SU-DHL-6 (cell line): ENCODE results near the gene TCN1.
"Not testable (repeated sequence)": the region's sequence is repeated elsewhere in the genome, so short reads cannot be mapped to it uniquely, and the experiment has no call there.

Experiments
- H2AFZ ChIP-seq: fragments of 200-600 bp; sonication (generic); 2 replicates; pipeline ENCODE4 v1.6.1; 2014; ENCODE audit warnings: low read depth, mild to moderate bottlenecking, moderate library complexity, mixed read lengths, antibody characterized with exemption, low read length; ENCODE audit not compliant: severe bottlenecking
- H3F3A ChIP-seq: fragments of 200-600 bp; shearing (Covaris generic); 2 replicates; pipeline ENCODE4 v1.6.0; 2016; ENCODE audit warnings: antibody characterized with exemption, mild to moderate bottlenecking; ENCODE audit not compliant: insufficient read depth
- H3K27ac ChIP-seq: fragments of 200-600 bp; sonication (generic); 2 replicates; pipeline ENCODE4 v1.5.1; 2016; ENCODE audit warnings: low read depth, mild to moderate bottlenecking, low read length, moderate library complexity, mixed read lengths
- H3K27me3 ChIP-seq: fragments of 200-600 bp; sonication (generic), shearing (Covaris generic); 2 replicates; pipeline ENCODE4 v1.6.0; 2014; ENCODE audit warnings: mild to moderate bottlenecking, low read length
- H3K36me3 ChIP-seq: fragments of 200-600 bp; sonication (generic); 2 replicates; pipeline ENCODE4 v1.6.1; 2014; ENCODE audit warnings: mild to moderate bottlenecking, low read length, mixed read lengths
- H3K4me2 ChIP-seq: fragments of 300-600, 200-600 bp; shearing (Covaris generic), sonication (generic); 2 replicates; pipeline ENCODE4 v1.6.0; 2014; ENCODE audit warnings: low read length, low read depth, mild to moderate bottlenecking; ENCODE audit not compliant: poor library complexity, severe bottlenecking
- H3K4me3 ChIP-seq: fragments of 200-600 bp; sonication (generic); 2 replicates; pipeline ENCODE4 v1.5.1; 2014; ENCODE audit warnings: antibody characterized with exemption, low read length, mild to moderate bottlenecking, mixed read lengths; ENCODE audit not compliant: insufficient read depth, poor library complexity, severe bottlenecking
- H3K79me2 ChIP-seq: fragments of 200-600 bp; sonication (generic); 2 replicates; pipeline ENCODE4 v1.6.1; 2014; ENCODE audit warnings: mild to moderate bottlenecking, low read length, moderate library complexity; ENCODE audit not compliant: insufficient read depth
- H3K9ac ChIP-seq: fragments of 200-600 bp; sonication (generic); 2 replicates; pipeline ENCODE4 v1.7.0; 2014; ENCODE audit warnings: mild to moderate bottlenecking, low read length
- H3K9me2 ChIP-seq: fragments of 200-600 bp; sonication (generic); replicated peaks from 2 replicates; pipeline ENCODE4 v1.6.1; 2014; ENCODE audit warnings: low read length; ENCODE audit not compliant: insufficient read depth
- H3K9me3 ChIP-seq: fragments of 200-600 bp; sonication (generic); 2 replicates; pipeline ENCODE4 v1.6.1; 2014; ENCODE audit warnings: low read length, mixed read lengths; ENCODE audit not compliant: insufficient read depth
- H4K20me1 ChIP-seq: fragments of 200-600 bp; sonication (generic); 2 replicates; pipeline ENCODE4 v1.6.1; 2014; ENCODE audit warnings: low read depth, mild to moderate bottlenecking, antibody characterized with exemption, low read length, moderate library complexity, mixed read lengths
- CTCF ChIP-seq: fragments of 200-600 bp; sonication (generic); IDR thresholded peaks from one replicate; pipeline ENCODE4 v1.5.1; 2017; ENCODE audit warnings: antibody characterized with exemption, mild to moderate bottlenecking, low read length, moderate library complexity; ENCODE audit not compliant: insufficient read depth, poor library complexity, severe bottlenecking
- EZH2phosphoT487 ChIP-seq: fragments of 200-600 bp; sonication (generic), shearing (Covaris generic); conservative IDR thresholded peaks from 2 replicates; pipeline ENCODE4 v1.6.1; 2018; ENCODE audit warnings: mild to moderate bottlenecking, antibody characterized with exemption, low read length, moderate library complexity, mixed read lengths

Gene TCN1

GRCh38 chr11:59818572-59818971, 47.7 kb downstream of the TCN1 start:
- H3K9me3 ChIP-seq = no peaks in the 10 kb centered on the region
- H3K4me2 ChIP-seq = no peak overlapping the region
- H3K27me3 ChIP-seq = no peaks in the 10 kb centered on the region
- no peak overlapping the region for H3K9ac ChIP-seq
- no peaks in the 10 kb centered on the region for H3K9me2 ChIP-seq
- H2AFZ ChIP-seq = no peak overlapping the region
- H4K20me1 ChIP-seq = no peaks in the 10 kb centered on the region
- H3F3A ChIP-seq = no peaks in the 10 kb centered on the region
- TF ChIP-seq EZH2phosphoT487 = no peak
- no peak for TF ChIP-seq CTCF
- H3K27ac ChIP-seq = no peak overlapping the region
- H3K36me3 ChIP-seq = no peaks in the 10 kb centered on the region
- H3K79me2 ChIP-seq = no peaks in the 10 kb centered on the region
- no peak overlapping the region for H3K4me3 ChIP-seq

- not testable (repeated sequence) for H3K79me2 ChIP-seq, H4K20me1 ChIP-seq, H3K27me3 ChIP-seq, H3K9ac ChIP-seq, H3K4me2 ChIP-seq, H3K27ac ChIP-seq, H3K9me2 ChIP-seq, H3K4me3 ChIP-seq, H3K36me3 ChIP-seq, H3K9me3 ChIP-seq, H2AFZ ChIP-seq, H3F3A ChIP-seq
Observed at GRCh38 chr11:59816434-59816833, 49.9 kb downstream of the TCN1 start.

GRCh38 chr11:59815754-59816153, 50.5 kb downstream of the TCN1 start:
- Histone ChIP-seq H3K4me2 (no peak overlapping the region), H3K79me2 (no peaks in the 10 kb centered on the region), H3K4me3 (no peak overlapping the region), H2AFZ (no peak overlapping the region), H3K9me2 (no peaks in the 10 kb centered on the region), H3K27me3 (no peaks in the 10 kb centered on the region), H3K9me3 (no peaks in the 10 kb centered on the region), H4K20me1 (no peaks in the 10 kb centered on the region), H3K9ac (no peak overlapping the region), H3F3A (no peaks in the 10 kb centered on the region), H3K36me3 (no peaks in the 10 kb centered on the region), H3K27ac (no peak overlapping the region)
- TF ChIP-seq EZH2phosphoT487 (no peak), CTCF (no peak)

GRCh38 chr11:59814021-59814420, 52.3 kb downstream of the TCN1 start:
- H2AFZ ChIP-seq = no peak overlapping the region

More at GRCh38 chr11:59814021-59814420, 52.3 kb downstream of the TCN1 start:
- Histone ChIP-seq H3K27ac (no peak overlapping the region), H3K9me3 (no peaks in the 10 kb centered on the region), H3F3A (peaks cover 1% of the 10 kb centered on the region; the same call in 1 of the 2 replicates), H3K4me3 (no peak overlapping the region), H3K9me2 (no peaks in the 10 kb centered on the region), H3K27me3 (no peaks in the 10 kb centered on the region), H3K79me2 (peaks cover 14% of the 10 kb centered on the region; the same call in 1 of the 2 replicates), H4K20me1 (no peaks in the 10 kb centered on the region), H3K9ac (no peak overlapping the region), H3K36me3 (no peaks in the 10 kb centered on the region), H3K4me2 (no peak overlapping the region)
- TF ChIP-seq EZH2phosphoT487 (no peak), CTCF (no peak)
